Activated CD8-positive, alpha-beta memory T cell treated with anti-CD3 and anti-CD28 coated beads for 1 hour (primary cell): ENCODE data around the gene CD300H.

Experiments used
- DNase-seq, 2 donors: peaks; one replicate each; pipeline ENCODE4 v3.0.0-alpha.2; 2020; ENCODE audit warnings: low read depth in 1 of 2; ENCODE audit errors: extremely low read depth in 1 of 2

Gene CD300H

GRCh38 chr17:74567397-74567796 lies at the start of gene CD300H:
Gene CD300H (minus strand): TSS chr17:74567509.
- no peak for DNase-seq

- no peak for DNase-seq
These were observed 49.4 kb upstream of the CD300H start for GRCh38 chr17:74616696-74617095.

GRCh38 chr17:74612046-74612445 lies 44.7 kb upstream of the CD300H start:
- no peak for DNase-seq

GRCh38 chr17:74610108-74610507 lies 42.8 kb upstream of the CD300H start:
- no peak for DNase-seq

- no peak for DNase-seq
These were observed 41.2 kb upstream of the CD300H start for GRCh38 chr17:74608511-74608910.

- no peak for DNase-seq
These were observed 39.9 kb upstream of the CD300H start for GRCh38 chr17:74607221-74607620.

- DNase-seq, result no peak
These were observed 38.7 kb upstream of the CD300H start for GRCh38 chr17:74606050-74606449.

- no peak for DNase-seq
These were observed 38.1 kb upstream of the CD300H start for GRCh38 chr17:74605361-74605760.

GRCh38 chr17:74604761-74605160 lies 37.5 kb upstream of the CD300H start:
- DNase-seq, result no peak

- no peak for DNase-seq
These were observed 36.9 kb upstream of the CD300H start for GRCh38 chr17:74604200-74604599.

GRCh38 chr17:74603746-74604145 lies 36.4 kb upstream of the CD300H start:
- DNase-seq, result no peak

- DNase-seq, result no peak
These were observed 35.8 kb upstream of the CD300H start for GRCh38 chr17:74603037-74603635.

GRCh38 chr17:74601944-74602572 lies 34.7 kb upstream of the CD300H start:
- DNase-seq, result no peak

- no peak for DNase-seq
These were observed 32.2 kb upstream of the CD300H start for GRCh38 chr17:74599448-74599939.

GRCh38 chr17:74599023-74599399 lies 31.7 kb upstream of the CD300H start:
- DNase-seq, result no peak

- no peak for DNase-seq
These were observed 31.2 kb upstream of the CD300H start for GRCh38 chr17:74598346-74599022.

- DNase-seq, result no peak
These were observed 29.9 kb upstream of the CD300H start for GRCh38 chr17:74597069-74597790.

GRCh38 chr17:74595037-74595750 lies 27.9 kb upstream of the CD300H start:
- DNase-seq, result no peak

- no peak for DNase-seq
These were observed 25.0 kb upstream of the CD300H start, which contains the start of gene CD300LD for GRCh38 chr17:74592087-74592990. Gene CD300LD (minus strand): TSS chr17:74592283. CDS start chr17:74592202, 81 bp downstream.

GRCh38 chr17:74591503-74591902 lies 24.2 kb upstream of the CD300H start:
- no peak for DNase-seq
